GM12891 (cell line): Measurements from ENCODE around the gene ST6GALNAC6.

ENCODE experiments used
- POLR2A ChIP-seq: IDR thresholded peaks from 2 replicates; pipeline ENCODE4 v1.6.1; 2011; ENCODE audit warnings: low read depth, low read length, control low read depth
- POLR2AphosphoS5 ChIP-seq: IDR thresholded peaks from 2 replicates; pipeline ENCODE4 v1.6.1; 2011; ENCODE audit warnings: low read depth, low read length, control low read depth
- TAF1 ChIP-seq: IDR thresholded peaks from 2 replicates; pipeline ENCODE4 v1.6.1; 2011; ENCODE audit warnings: low read depth, low read length, control low read depth

DNA sequence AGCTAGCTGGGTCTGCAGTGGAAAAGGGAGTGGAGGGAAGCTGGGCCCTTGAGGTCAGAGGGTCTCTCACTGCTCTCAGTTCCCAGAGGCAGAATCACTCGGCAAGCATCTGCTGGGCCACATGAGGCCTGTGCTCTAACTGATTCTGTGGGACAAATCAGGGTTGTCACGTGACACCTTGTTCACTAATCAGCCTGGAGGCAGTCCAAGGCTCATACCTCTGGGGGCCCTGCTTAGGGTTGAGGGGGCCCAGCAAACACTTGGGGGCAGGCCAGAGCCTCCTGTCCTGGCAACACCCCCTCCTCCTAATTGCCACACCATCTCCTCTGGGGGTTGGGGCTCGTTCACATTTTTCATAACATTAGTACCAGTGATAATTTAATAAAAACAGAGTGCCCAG lies 47.3 kb upstream of the ST6GALNAC6 start:
- no peak for TF ChIP-seq POLR2A
- TF ChIP-seq TAF1, result no peak
- TF ChIP-seq POLR2AphosphoS5, result no peak
